Right forelimb (tissue), 1 donor: ENCODE measurements around the gene BFSP2.

Source experiments
- DNase-seq: peaks from one replicate; pipeline ENCODE4 v3.0.0-alpha.2; 2018

BFSP2 gene, protein sequence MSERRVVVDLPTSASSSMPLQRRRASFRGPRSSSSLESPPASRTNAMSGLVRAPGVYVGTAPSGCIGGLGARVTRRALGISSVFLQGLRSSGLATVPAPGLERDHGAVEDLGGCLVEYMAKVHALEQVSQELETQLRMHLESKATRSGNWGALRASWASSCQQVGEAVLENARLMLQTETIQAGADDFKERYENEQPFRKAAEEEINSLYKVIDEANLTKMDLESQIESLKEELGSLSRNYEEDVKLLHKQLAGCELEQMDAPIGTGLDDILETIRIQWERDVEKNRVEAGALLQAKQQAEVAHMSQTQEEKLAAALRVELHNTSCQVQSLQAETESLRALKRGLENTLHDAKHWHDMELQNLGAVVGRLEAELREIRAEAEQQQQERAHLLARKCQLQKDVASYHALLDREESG

GRCh38 chr3:133400006-133400515 is at the start of gene BFSP2:
TSS of gene BFSP2 (plus strand) at chr3:133400056. CDS start at chr3:133400084, 28 bp downstream.
- no peak for DNase-seq

DNA sequence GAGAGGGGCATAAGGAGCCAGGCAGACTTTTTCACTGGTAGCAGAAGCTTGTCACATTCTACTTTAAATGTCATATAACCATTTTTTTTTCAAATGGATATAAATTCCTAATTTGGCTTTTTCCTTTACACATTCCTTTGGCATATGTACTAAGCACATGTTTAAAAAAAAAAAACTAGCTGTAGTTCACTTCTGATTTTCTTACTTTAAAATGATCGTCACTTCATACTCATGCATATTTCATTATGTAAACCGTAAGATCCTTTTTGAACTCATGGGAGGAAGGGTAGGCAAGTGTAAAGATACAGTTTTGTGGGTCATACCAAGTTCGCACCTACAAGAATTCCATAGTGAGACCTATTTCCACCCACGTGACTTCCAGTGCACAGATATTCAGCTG is 45.1 kb upstream of the BFSP2 start:
- DNase-seq: no peak

DNA sequence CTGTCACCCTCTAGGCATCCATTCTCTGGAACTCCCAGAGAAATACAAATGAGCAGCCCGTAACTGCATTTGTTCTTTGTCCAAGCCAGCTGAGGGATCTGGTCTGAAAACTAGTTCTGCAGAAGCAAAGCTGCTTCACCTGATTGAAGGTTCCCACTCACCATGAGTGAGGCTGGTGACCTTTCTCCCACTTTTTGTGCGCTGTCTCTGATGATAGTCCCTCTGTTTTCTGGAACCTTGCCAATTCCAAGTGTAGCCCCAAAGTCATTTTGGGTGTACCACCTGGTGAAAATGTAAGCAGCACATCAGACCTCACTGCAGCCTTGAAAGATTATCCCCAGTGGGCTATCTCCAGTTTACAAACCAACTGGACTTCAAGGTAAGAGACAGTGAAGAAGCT is 39.4 kb upstream of the BFSP2 start:
- no peak for DNase-seq

DNA sequence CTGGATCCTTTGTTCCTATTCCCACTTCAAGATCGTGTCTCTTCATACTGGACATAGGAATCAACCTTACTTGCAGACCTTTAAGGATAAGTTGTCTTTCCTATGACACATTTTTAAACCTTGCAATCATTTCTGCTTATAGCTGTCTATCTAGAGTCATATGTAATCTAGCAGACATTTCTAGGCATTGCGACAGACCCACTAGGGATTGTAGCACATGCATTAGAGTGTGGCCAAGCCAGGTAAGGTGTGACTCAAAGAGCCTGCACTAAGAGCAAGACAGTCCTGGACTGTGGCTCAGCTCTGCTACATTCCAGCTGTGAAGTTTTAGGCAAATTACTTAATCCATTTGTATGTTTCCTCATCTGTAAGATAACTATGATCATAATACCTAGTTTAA is 38.8 kb upstream of the BFSP2 start:
- no peak for DNase-seq

GRCh38 chr3:133361435-133361834 is 38.4 kb upstream of the BFSP2 start:
- DNase-seq: no peak

- no peak for DNase-seq
These were observed 37.3 kb upstream of the BFSP2 start for GRCh38 chr3:133362539-133362938.

DNA sequence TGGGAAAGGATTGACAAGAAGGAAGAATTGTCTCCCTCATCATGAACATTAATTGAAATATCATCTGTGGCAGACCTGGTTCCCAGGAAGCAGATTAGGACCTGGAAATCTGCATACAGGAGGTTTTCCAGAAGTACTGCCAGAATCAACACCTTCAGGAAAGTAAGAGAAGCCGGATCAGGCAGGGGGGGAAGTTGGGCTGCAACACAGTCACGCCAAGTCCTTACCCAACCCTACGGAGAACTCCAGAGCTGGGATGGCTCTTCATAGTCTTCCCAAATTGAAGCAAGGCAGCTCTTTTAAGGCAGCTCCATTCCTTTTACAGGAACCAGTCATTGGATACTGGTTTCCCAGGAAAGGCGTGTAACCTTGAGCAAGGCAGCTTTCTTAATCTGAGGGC is 35.2 kb upstream of the BFSP2 start:
- no peak for DNase-seq

DNA sequence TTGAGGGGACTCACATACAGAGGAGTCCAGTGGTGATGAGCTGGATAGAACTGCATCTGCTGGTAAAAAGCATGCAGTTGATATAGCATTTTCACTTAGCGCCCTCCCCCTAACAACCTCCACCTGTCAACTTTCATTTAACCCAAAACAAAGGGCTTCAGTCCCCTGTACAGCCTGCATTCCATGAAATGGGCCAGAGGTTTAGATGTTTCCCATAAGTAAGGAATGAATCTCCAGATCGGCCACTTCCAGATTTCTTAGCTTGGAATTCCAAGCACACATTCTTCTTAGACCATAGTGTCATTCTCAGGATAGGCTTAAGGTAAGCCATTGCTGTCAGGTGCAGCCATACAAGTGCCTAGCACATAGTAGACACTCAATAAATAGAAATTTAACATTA is 32.9 kb upstream of the BFSP2 start:
- DNase-seq: no peak

GRCh38 chr3:133367403-133367802 is 32.5 kb upstream of the BFSP2 start:
- DNase-seq: no peak

DNA sequence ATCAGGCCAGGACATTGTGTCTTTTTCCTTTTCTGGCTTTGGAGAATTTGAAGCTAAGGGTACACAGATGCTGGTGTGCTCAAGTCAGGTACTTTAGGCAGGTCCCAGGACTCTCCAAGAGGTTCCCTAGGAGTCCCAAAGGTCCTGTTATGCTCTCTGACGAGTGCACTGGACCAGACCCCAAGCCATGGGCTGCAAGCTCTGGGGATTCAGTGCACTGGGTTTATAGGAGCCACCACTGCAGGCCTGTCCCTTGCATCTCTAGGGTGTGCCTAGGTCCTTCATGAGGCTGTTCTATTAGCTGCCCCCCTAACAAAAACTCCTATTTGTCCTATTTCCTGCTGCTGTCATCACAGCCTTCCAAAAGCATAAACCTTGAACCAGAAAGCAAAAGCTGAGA is 31.9 kb upstream of the BFSP2 start:
- peak; percentile 24 for DNase-seq

- peak; percentile 1 for DNase-seq
These were observed 31.3 kb upstream of the BFSP2 start for GRCh38 chr3:133368371-133369067.

DNA sequence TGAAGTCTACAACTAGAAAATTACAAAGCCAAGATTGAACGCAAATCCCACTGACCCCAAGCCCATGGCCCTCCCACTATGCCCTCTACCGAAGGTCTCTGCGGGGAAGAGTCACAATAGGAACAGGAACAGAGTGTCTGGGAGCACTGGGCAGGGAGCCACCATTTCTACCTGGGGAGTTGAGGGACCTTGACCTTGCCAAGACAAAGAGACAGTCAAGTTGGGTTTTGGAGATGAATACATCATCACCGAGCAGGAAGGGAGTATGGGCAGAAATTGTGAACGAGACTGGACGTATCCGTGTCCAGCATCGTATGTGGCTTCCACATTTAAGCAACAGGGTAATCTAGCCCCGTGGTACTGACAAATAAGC is 30.8 kb upstream of the BFSP2 start:
- peak; percentile 29 for DNase-seq

DNA sequence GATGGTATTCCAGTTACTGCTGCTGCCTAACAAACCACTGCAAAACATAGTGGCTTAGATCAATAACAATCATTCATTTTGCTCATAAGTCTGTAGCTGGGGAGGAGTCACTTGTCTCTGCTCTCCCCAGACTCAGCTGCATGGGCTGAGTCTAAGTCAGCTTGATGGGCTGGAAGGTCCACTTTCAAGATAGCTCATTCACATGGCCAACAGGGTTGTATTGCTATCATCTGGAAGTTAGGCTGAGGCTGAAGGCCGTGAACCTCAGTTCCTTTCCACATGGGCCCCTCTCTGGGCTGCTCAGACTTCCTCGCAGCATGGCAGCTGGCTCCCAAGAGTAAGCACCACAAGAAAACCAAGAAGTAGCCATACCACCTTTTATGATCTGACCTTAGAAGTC is 28.7 kb upstream of the BFSP2 start:
- DNase-seq: peak; percentile 23

DNA sequence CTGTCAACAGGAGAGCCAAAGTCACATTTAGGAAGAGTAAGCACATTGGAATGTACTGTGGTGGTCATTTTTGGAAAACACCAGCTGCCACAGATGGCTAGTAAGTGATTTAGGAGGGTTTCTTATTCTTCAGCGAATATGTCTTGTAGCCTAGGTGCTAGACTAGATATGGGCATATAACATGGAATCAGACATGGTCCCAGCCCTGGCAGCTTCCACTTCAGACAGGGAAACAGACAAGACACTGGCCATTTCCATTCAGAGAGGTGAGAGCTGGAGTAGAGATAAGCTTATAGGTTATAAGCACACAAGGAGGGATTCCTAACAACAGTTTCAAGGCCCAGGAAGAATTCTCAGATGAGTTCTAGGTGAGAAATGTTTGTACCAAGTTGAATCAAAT is 28.2 kb upstream of the BFSP2 start:
- no peak for DNase-seq

GRCh38 chr3:133374708-133375402 is 25.0 kb upstream of the BFSP2 start:
- peak; percentile 21 for DNase-seq

- DNase-seq: no peak
These were observed 24.5 kb upstream of the BFSP2 start for GRCh38 chr3:133375403-133375745.

DNA sequence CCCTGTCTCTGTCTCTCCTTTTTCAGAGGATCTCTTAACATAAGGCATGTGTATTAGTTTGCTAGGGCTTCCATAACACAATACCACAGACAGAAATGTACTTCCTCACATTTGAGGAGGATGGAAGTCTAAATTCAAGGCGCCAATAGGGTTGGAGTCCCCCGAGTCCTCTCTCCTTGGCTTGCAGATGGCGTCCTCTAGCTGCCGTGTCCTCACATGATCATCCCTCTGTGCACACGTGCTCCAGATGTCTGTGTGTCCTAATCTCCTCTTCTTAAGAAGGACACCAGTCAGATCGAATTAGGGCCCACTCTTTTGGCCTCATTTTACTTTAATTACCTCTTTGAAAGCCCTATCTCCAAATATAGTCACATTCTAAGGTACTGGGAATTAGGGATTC is 23.0 kb upstream of the BFSP2 start:
- DNase-seq: peak; percentile 28

DNA sequence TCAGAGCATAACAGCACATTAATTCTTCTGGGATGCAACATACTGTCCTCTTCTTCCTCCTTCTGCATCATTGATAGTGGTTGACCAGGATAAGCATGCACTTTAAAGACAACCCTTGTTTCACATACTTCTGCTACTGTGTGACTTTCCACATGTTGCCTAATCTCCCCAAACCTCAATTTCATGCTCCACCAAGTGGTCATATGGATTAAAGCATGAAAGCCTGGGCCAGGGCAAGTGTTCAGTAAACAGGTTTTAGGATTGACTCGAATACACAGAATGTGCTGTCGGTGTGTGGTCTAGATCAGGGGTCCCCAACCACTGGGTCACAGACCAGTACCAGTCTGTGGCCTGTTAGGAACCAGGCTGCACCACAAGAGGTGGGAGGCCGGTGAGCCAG is 22.5 kb upstream of the BFSP2 start:
- peak; percentile 41 for DNase-seq

GRCh38 chr3:133379926-133380325 is 19.9 kb upstream of the BFSP2 start:
- peak; percentile 30 for DNase-seq

DNA sequence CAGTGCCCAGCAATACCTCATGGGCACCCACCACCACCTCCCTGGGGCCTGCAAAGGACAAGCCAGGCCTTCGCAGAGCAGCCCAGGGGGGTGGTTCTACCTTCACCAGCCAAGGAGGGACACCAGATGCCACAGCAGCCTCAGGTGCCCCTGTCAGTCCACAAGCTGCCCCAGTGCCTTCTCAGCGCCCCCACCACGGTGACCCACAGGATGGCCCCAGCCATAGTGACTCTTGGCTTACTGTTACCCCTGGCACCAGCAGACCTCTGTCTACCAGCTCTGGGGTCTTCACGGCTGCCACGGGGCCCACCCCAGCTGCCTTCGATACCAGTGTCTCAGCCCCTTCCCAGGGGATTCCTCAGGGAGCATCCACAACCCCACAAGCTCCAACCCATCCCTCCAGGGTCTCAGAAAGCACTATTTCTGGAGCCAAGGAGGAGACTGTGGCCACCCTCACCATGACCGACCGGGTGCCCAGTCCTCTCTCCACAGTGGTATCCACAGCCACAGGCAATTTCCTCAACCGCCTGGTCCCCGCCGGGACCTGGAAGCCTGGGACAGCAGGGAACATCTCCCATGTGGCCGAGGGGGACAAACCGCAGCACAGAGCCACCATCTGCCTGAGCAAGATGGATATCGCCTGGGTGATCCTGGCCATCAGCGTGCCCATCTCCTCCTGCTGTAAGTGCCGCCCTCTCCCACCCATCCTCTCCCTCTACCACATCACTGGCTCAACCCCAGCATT is 19.2 kb upstream of the BFSP2 start:
- DNase-seq: peak; percentile 19

GRCh38 chr3:133381346-133382109 is 18.3 kb upstream of the BFSP2 start:
- DNase-seq: peak; percentile 29

- DNase-seq: peak; percentile 16
These were observed 16.7 kb upstream of the BFSP2 start for GRCh38 chr3:133383175-133383574.
